Endothelial cell (in vitro differentiated cells): Measurements from ENCODE around the gene ZMIZ1. TPM values are rescaled to one million over a fixed set of nuclear protein-coding genes. Genes with fewer than 3 reads are reported as not detected.

ENCODE experiments used
- DNase-seq: peaks from one replicate; pipeline ENCODE4 v3.0.0; 2021; ENCODE audit warnings: low spot score
- H3K27ac Mint-ChIP-seq: one replicate; pipeline ENCODE4 v1.8.0; 2021; ENCODE audit warnings: mixed read lengths, inconsistent platforms; ENCODE audit not compliant: unreplicated experiment
- H3K27me3 Mint-ChIP-seq: one replicate; pipeline ENCODE4 v1.8.0; 2021; ENCODE audit warnings: mild to moderate bottlenecking, moderate library complexity, mixed read lengths, inconsistent platforms; ENCODE audit not compliant: unreplicated experiment
- H3K36me3 Mint-ChIP-seq: one replicate; pipeline ENCODE4 v1.8.0; 2021; ENCODE audit warnings: mild to moderate bottlenecking, low read depth, mixed read lengths, inconsistent platforms; ENCODE audit not compliant: unreplicated experiment
- H3K4me1 Mint-ChIP-seq: one replicate; pipeline ENCODE4 v1.8.0; 2021; ENCODE audit warnings: mild to moderate bottlenecking, mixed read lengths, inconsistent platforms; ENCODE audit not compliant: unreplicated experiment
- H3K4me3 Mint-ChIP-seq: one replicate; pipeline ENCODE4 v1.8.0; 2021; ENCODE audit warnings: mild to moderate bottlenecking, mixed read lengths, inconsistent platforms; ENCODE audit not compliant: unreplicated experiment
- H3K9me3 Mint-ChIP-seq: one replicate; pipeline ENCODE4 v1.8.0; 2021; ENCODE audit warnings: mixed read lengths, inconsistent platforms; ENCODE audit not compliant: unreplicated experiment
- total RNA-seq: library from RNA; stranded (reverse); fragmentation: NEBNext Ultra II Directional; extraction: Animal tissue kit (Norgen Biotek cat#: 25700); gene quantifications from one replicate; pipeline ENCODE4 v1.2.1, GENCODE V29; 2021; ENCODE audit not compliant: unreplicated experiment
- TF ChIP-seq, protein P1 (sequence below): fragments of 200-600 bp; sonication (generic); IDR thresholded peaks from one replicate; pipeline ENCODE4 v1.5.0; 2021; ENCODE audit warnings: antibody characterized with exemption; ENCODE audit not compliant: unreplicated experiment

ZMIZ1 gene
- total RNA-seq, 1 donor from 2014 or later, result 102 TPM

DNA sequence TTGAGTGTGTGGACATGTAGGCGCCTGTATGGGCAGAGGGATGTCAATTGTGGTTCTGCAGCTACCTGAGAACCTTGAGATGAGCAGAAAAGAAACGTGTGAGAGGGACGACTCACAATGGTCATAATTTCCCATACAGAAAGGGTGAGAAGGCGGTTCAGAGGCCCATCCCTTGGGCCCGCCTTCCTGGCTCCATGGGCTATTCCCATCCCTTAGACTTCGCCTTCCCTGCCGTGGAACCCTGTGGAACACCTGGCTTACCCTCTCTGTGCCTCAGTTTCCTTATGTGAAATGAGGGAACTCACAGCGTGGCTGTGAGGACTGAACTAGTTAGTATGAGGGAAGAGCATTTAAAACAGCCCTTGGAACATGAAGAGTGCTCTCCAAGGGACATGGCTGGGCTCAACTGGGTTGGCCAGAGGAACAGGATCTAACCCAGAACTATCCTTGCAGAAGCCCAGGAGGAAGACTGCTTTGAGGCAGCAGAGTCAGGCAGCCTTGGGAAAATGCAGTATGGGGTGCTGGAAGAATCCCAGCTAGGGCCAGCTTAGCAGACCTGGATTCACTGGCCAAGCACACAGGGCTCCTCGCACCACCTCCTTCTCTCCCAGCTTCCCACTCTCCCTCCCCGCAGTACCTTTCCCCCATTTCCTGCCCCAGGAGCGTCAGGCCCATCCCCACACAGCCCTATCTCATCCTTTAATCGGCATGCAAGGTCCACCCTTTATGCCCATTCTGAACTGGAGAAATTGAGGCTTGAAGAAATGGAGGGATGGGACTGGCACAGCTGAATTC lies 11.1 kb upstream of the ZMIZ1 start:
- DNase-seq, result no peak
- H3K27ac Mint-ChIP-seq, result no peak overlapping the region
- peaks cover 6% of the 10 kb centered on the region for H3K27me3 Mint-ChIP-seq
- H3K36me3 Mint-ChIP-seq, result no peaks in the 10 kb centered on the region
- no peaks in the 10 kb centered on the region for H3K9me3 Mint-ChIP-seq
- TF ChIP-seq, protein P1, sequence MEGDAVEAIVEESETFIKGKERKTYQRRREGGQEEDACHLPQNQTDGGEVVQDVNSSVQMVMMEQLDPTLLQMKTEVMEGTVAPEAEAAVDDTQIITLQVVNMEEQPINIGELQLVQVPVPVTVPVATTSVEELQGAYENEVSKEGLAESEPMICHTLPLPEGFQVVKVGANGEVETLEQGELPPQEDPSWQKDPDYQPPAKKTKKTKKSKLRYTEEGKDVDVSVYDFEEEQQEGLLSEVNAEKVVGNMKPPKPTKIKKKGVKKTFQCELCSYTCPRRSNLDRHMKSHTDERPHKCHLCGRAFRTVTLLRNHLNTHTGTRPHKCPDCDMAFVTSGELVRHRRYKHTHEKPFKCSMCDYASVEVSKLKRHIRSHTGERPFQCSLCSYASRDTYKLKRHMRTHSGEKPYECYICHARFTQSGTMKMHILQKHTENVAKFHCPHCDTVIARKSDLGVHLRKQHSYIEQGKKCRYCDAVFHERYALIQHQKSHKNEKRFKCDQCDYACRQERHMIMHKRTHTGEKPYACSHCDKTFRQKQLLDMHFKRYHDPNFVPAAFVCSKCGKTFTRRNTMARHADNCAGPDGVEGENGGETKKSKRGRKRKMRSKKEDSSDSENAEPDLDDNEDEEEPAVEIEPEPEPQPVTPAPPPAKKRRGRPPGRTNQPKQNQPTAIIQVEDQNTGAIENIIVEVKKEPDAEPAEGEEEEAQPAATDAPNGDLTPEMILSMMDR, result no peak
- H3K4me1 Mint-ChIP-seq, result peaks cover 18% of the 10 kb centered on the region
- H3K4me3 Mint-ChIP-seq, result no peak overlapping the region

DNA sequence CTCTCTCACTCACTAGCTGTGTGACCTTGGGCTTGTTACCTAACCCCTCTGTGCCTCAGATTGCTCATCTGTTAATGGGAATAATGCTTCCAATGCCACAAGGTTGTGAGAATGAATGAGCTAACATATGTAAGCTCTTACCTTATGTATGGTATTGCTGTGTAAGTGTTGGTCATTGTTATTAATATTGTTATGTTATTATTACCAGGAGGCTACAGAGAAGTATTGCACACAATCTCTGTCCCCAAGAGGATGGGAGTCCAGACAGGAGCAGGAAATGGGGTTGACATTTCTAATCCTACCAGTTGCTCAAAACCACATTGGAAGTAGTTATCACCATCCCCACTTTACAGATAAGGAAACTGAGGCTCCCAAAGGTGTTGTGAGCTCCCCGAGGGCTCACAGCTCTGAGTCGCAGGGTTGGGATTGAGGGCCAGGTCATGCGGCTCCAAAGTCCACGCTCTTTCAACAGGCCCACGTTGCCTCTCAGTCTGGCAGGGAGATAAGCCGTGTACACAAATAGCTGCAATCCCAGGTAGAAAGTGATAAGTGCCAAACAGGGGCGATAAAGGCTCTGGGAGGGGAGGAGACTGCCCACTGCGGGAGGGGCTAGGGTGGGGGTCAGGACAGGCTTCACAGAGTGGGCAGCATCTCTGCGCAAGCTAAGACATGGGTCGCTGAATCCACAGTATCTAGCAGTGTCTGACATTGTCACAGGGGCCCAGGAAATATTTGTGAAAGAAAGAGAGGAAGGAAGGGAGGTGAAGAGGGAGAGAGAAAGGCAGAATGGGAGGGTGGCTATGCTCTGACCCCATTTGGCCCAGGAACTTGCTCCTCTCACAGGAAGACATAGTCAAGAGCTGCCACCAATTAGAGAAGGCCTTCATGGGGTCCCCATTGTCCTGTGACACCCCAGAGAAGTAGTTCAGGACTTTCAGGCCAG lies 9.6 kb upstream of the ZMIZ1 start:
- H3K27me3 Mint-ChIP-seq, result peaks cover 6% of the 10 kb centered on the region
- H3K36me3 Mint-ChIP-seq, result no peaks in the 10 kb centered on the region
- H3K9me3 Mint-ChIP-seq, result no peaks in the 10 kb centered on the region
- no peak overlapping the region for H3K4me3 Mint-ChIP-seq
- no peak for DNase-seq
- TF ChIP-seq, protein P1, result no peak
- H3K27ac Mint-ChIP-seq, result no peak overlapping the region
- peaks cover 22% of the 10 kb centered on the region for H3K4me1 Mint-ChIP-seq

DNA sequence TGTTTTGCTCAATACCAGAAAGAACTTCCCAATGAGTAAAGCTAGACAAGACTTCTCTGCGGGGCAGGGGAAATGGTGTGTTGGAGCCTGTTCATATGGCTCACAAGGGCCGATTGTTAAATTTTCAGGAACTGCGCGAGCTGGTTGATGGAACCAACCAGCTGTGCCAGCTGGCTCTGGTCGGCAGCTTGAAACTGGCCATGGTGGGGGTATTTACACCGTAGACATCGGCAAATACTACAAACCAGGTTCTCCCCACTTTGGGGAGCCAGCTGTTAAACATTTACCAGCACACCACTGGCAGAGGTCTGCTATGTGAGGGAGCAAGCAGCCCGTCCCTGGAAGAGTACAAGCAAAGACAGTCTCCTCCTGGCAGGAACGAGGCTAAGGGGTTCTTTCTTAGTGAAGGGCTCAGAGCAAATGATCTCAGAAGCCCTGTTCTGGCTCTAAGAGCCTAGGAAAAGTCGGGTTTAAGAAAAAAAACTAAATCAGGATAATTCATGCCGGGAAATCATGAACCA lies 8.8 kb upstream of the ZMIZ1 start:
- H3K9me3 Mint-ChIP-seq, result no peaks in the 10 kb centered on the region
- no peaks in the 10 kb centered on the region for H3K36me3 Mint-ChIP-seq
- no peak overlapping the region for H3K4me3 Mint-ChIP-seq
- H3K27ac Mint-ChIP-seq, result no peak overlapping the region
- no peak for DNase-seq
- peaks cover 6% of the 10 kb centered on the region for H3K27me3 Mint-ChIP-seq
- H3K4me1 Mint-ChIP-seq, result peaks cover 22% of the 10 kb centered on the region
- TF ChIP-seq, protein P1, result no peak

DNA sequence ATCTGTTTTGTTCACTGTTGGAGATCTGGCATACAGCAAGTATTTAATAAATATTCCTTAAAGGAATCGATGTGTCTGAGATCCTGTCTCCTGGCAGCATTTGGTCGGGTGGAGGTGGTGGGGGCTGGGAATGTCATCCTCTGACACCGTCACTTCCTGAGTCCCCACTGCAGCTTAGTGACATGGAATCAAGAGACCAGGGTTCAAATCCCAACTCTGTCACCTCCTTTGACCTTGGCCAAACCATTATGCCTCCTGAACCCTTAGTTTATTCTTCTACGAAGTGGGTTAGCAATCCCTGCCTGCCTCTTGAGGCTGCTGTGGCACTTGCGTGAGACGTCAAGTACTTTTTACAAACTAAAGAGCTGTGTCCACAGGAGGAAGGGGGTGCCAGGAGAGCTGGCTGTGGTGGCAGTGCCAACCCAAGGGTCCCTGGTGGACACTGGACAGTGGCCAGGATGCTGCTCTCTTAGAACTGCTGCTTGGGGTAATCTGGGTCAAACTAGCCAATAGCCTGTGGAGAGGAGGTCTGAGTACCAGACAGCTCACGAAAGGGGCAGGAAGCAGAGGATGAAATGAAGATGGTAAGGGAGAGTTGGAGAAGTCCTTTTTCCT lies 8.0 kb upstream of the ZMIZ1 start:
- H3K27ac Mint-ChIP-seq, result no peak overlapping the region
- no peaks in the 10 kb centered on the region for H3K36me3 Mint-ChIP-seq
- peaks cover 28% of the 10 kb centered on the region for H3K4me1 Mint-ChIP-seq
- H3K9me3 Mint-ChIP-seq, result no peaks in the 10 kb centered on the region
- TF ChIP-seq, protein P1, result no peak
- no peak for DNase-seq
- no peak overlapping the region for H3K4me3 Mint-ChIP-seq
- H3K27me3 Mint-ChIP-seq, result peaks cover 10% of the 10 kb centered on the region
